ENCODE measurements around the gene CDK14.
A peak's percentile ranks its signal among the peaks of the same experiment; 100 is the strongest.

Gene CDK14

GRCh38 chr7:91182819-91183764 lies 587.0 kb downstream of the CDK14 start:
- no peak for DNase-seq

GRCh38 chr7:91185771-91186170 lies 589.6 kb downstream of the CDK14 start:
- no peak for DNase-seq

GRCh38 chr7:91187061-91187460 lies 590.9 kb downstream of the CDK14 start:
- no peak for DNase-seq

- DNase-seq, result no peak
Measured at GRCh38 chr7:91191771-91192170, 595.6 kb downstream of the CDK14 start.

GRCh38 chr7:91193141-91193540 lies 597.0 kb downstream of the CDK14 start:
- DNase-seq, result no peak

GRCh38 chr7:91194841-91195240 lies 598.7 kb downstream of the CDK14 start:
- DNase-seq, result peak; percentile 35

GRCh38 chr7:91196058-91196457 lies 599.9 kb downstream of the CDK14 start:
- no peak for DNase-seq

GRCh38 chr7:91198371-91198770 lies 602.2 kb downstream of the CDK14 start:
- no peak for DNase-seq

- DNase-seq, result no peak
Measured at GRCh38 chr7:91199601-91200000, 603.5 kb downstream of the CDK14 start.

- DNase-seq, result peak; percentile 80
Measured at GRCh38 chr7:91201442-91202113, 605.5 kb downstream of the CDK14 start.

GRCh38 chr7:91206361-91206960 lies 610.3 kb downstream of the CDK14 start:
- no peak for DNase-seq

- DNase-seq, result peak; percentile 43
Measured at GRCh38 chr7:91212582-91212981, 616.5 kb downstream of the CDK14 start.

GRCh38 chr7:91226411-91226810 lies 630.3 kb downstream of the CDK14 start:
- no peak for DNase-seq

GRCh38 chr7:91228327-91228726 lies 632.2 kb downstream of the CDK14 start:
- DNase-seq, result no peak

GRCh38 chr7:91228927-91229558 lies 632.9 kb downstream of the CDK14 start:
- peak; percentile 10 for DNase-seq

GRCh38 chr7:91230100-91230499 lies 634.0 kb downstream of the CDK14 start:
- peak; percentile 9 for DNase-seq

GRCh38 chr7:91230503-91230902 lies 634.4 kb downstream of the CDK14 start:
- no peak for DNase-seq

GRCh38 chr7:91233212-91233611 lies 637.1 kb downstream of the CDK14 start:
- no peak for DNase-seq

GRCh38 chr7:91235211-91235832 lies 639.2 kb downstream of the CDK14 start:
- no peak for DNase-seq

- no peak for DNase-seq
Measured at GRCh38 chr7:91239171-91239604, 643.1 kb downstream of the CDK14 start.

- DNase-seq, result no peak
Measured at GRCh38 chr7:91239772-91240171, 643.7 kb downstream of the CDK14 start.

GRCh38 chr7:91240376-91240941 lies 644.3 kb downstream of the CDK14 start:
- DNase-seq, result no peak
